Measurements from ENCODE around the gene ERN2. TPM values are rescaled to one million over a fixed set of nuclear protein-coding genes. Genes with fewer than 3 reads are reported as not detected.
A peak's percentile ranks its signal among the peaks of the same experiment; 100 is the strongest.

ERN2 gene
- polyA plus RNA-seq, 4 donors: 0.10 to 1.1 (median 0.36) TPM

DNA sequence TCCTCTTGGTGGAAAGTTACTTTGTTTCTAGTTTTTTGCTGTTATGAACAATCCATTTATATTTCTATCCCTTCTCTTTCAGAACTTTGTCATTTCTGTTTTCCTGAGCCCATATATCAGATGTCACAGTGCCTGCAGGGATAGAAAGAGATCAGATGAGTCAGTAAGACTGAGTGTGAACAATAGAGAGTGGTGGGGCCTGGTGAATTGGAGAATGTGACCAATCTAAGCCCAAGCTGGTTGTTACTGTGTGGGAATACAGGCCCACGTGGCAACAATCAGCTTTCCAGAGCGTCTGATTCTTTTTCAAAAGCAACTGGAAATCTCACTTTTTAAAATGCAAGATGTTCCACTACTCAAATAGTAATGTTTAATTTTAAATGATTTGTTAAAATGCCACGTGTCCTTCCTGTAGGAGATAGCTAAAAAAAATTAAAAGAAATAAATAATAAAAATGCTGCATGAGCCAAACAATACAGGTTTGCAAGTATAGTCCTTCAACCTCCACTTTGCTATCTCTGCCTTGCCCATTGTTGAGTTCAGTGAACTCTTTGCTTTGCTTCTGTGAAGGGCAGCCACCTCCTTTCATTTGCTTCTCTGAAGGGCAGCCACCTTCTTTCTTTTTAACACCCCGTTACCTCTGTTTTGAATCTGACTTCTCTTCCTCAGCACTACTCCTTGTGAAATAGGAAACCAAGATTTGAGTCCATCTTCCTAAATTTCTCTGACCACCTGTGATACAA lies 62.2 kb downstream of the ERN2 start:
- DNase-seq (ENCODE audit: low read depth in 4 of 4, low spot score in 3 of 4): no peak

DNA sequence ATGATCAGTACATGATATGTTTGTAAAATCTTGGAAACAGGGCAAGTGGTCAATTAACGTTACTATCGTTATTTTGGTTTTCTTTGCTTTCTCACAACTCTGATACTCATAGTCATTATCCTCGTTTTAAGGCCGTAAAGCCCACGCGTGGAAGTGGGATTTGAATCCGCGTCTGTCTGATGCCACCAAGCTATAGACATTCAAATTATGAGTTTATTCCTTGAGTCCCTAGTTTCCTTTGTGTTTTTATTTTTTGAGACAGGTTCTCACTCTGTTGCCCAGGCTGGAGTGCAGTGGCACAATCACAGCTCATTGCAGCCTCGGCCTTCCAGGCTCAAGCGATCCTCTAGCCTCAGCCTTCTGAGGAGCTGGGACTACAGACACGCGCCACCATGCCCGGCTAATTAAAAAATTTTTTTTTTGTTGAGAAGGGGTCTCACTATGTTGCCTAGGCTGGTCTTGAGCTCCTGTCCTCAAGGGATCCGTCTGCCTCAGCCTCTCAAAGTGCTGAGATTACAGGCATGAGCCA lies 70.7 kb downstream of the ERN2 start:
- DNase-seq (ENCODE audit: low read depth in 4 of 4, low spot score in 3 of 4): no peak

DNA sequence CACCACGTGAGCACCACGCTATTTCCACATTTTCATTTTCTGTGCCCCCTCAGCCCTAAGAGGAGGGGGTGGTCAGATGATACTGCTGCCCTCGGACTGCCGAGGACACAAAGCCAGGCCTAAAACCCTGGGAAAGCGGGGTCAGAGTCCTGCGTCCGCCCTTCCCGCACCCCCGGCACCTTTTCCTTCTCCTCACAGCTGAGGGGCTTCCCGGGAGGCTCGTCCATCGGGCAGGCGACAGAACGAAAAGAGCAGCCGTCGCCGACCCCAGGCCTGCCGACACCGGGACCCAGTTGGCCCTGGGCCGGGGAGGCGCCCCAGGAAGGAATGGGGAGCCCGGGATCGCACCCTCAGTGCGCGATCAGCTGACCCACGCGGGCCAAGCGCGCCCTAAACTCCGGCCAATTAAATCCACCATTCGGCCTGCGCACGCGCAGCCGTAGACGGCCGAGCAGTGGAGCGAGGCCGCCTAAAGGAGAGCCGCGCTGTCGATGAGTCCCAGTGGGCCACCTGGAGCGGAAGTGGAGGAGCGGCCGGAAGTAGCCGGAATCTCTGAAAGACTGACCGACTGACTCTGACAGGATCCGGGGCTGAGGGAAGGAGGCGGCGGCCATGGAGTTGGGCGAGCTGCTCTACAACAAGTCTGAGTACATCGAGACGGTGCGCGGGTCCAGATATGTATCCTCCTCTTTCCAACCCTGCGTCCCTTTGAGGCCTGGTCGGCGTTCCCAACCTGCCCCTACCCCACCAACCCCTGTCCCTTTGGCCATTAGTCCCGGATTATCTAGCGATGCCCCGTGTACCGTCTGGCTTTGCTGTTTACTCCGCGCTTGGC lies 71.9 kb downstream of the ERN2 start, which contains the start of the genes DCTN5 and PALB2:
Gene DCTN5 (plus strand): TSS at position 536 of the 835 bp plus-strand sequence. CDS start 77 bp downstream, at position 613.
Gene PALB2 (minus strand): TSS at position 380 of the 835 bp plus-strand sequence. CDS start 153 bp downstream, at position 227.
- peak; percentile 76 to 87 (median 80) for DNase-seq (ENCODE audit: low read depth in 4 of 4, low spot score in 3 of 4)

DNA sequence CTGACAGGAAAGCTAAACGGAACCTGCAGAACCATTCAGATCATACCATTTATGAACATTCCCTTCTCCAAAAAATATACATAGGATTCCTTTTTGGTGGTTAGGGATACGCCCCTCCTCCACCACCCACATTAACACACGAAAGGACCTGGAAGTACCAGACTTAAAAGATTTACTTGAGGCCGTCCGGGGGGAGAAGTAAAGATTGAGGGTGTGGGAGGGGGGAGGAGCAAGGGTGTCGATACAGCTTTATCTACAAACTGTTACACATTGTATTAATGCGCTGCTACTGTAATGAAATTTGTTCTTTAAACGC lies 72.4 kb downstream of the ERN2 start:
- no peak for DNase-seq (ENCODE audit: low read depth in 4 of 4, low spot score in 3 of 4)

Other genes with a start within 250 kb of the ERN2 start
- 100 to 1,000 TPM in 3 of 4 donors, 10 to 100 TPM in 1; 96.1 to 159 (median 140) TPM for gene GGA2, start 202.7 kb downstream of the ERN2 start, polyA plus RNA-seq (ENCODE audit: insufficient read length in 4 of 4)
- gene EARS2, start 155.9 kb downstream of the ERN2 start, polyA plus RNA-seq (ENCODE audit: insufficient read length in 4 of 4): 10 to 100 TPM; 20.4 to 28.6 (median 25.7) TPM
- gene UBFD1, start 155.5 kb downstream of the ERN2 start, polyA plus RNA-seq (ENCODE audit: insufficient read length in 4 of 4): 10 to 100 TPM; 72.9 to 77.5 (median 74.1) TPM
- gene NDUFAB1, start 116.9 kb downstream of the ERN2 start, polyA plus RNA-seq (ENCODE audit: insufficient read length in 4 of 4): 10 to 100 TPM; 69.9 to 99.6 (median 90.7) TPM
- gene PALB2, start 71.9 kb downstream of the ERN2 start, polyA plus RNA-seq (ENCODE audit: insufficient read length in 4 of 4): 10 to 100 TPM; 13.4 to 21.7 (median 20.5) TPM
- gene DCTN5, start 71.8 kb downstream of the ERN2 start, polyA plus RNA-seq (ENCODE audit: insufficient read length in 4 of 4): 10 to 100 TPM; 48.9 to 74.1 (median 70.6) TPM
- 10 to 100 TPM; 19.4 to 27.9 (median 25.4) TPM for gene PLK1, start 34.3 kb downstream of the ERN2 start, polyA plus RNA-seq (ENCODE audit: insufficient read length in 4 of 4)
- 1 to 10 TPM in 2 of 4 donors, under 1 TPM in 2; 0.45 to 1.8 (median 1.1) TPM for gene CHP2, start 41.8 kb upstream of the ERN2 start, polyA plus RNA-seq (ENCODE audit: insufficient read length in 4 of 4)
- gene PRKCB, start 122.8 kb upstream of the ERN2 start, polyA plus RNA-seq (ENCODE audit: insufficient read length in 4 of 4): 1 to 10 TPM; 4.2 to 7.7 (median 5.0) TPM